HEK293 (cell line): ENCODE results near the gene RPAP3.

ENCODE experiments used
- CTCF ChIA-PET: fragments of 350-600 bp; formaldehyde crosslinking; extraction: SDS; loops from one replicate; lab custom pipeline; 2021; ENCODE audit warnings: antibody characterized with exemption; lab: Yijun Ruan, JAX
- POLR2A ChIA-PET: fragments of 300-600 bp; formaldehyde crosslinking; extraction: SDS; loops from one replicate; lab custom pipeline; 2020; ENCODE audit warnings: antibody characterized with exemption, inconsistent platforms; lab: Yijun Ruan, JAX
- H3K27ac ChIP-seq: fragments of 200-500 bp; sonication (Bioruptor generic); 2 replicates; pipeline ENCODE4 v1.5.1; 2014; ENCODE audit warnings: low read depth, low read length, control low read depth, inconsistent platforms; ENCODE audit errors: extremely low read depth
- H3K36me3 ChIP-seq, 2 experiments: fragments of 200-500 bp in 1 of 2; sonication (Bioruptor generic) in 1 of 2; 1 replicate in 1 of 2; 2 replicates in 1 of 2; pipeline ENCODE4 v1.5.1; 2014 to 2017; ENCODE audit warnings: inconsistent platforms in 2 of 2, low read length in 2 of 2; ENCODE audit not compliant: control insufficient read depth in 2 of 2, insufficient read depth in 1 of 2
- H3K4me1 ChIP-seq: fragments of 200-500 bp; sonication (Bioruptor generic); 2 replicates; pipeline ENCODE4 v1.5.1; 2014; ENCODE audit warnings: mild to moderate bottlenecking, low read length, inconsistent platforms; ENCODE audit not compliant: control insufficient read depth, insufficient read depth
- H3K4me3 ChIP-seq: 2 replicates; pipeline ENCODE4 v1.5.1; 2011; ENCODE audit warnings: low read depth, mild to moderate bottlenecking, control low read depth, low read length, moderate library complexity
- H3K9me3 ChIP-seq: fragments of 200-500 bp; sonication (Bioruptor generic); 2 replicates; pipeline ENCODE4 v1.5.1; 2014; ENCODE audit warnings: low read depth, low read length, inconsistent platforms; ENCODE audit not compliant: control insufficient read depth, insufficient read depth
- CTCF ChIP-seq: fragments of 450-650 bp; formaldehyde crosslinking; IDR thresholded peaks from 2 replicates; pipeline ENCODE4 v1.5.1; 2016; ENCODE audit warnings: missing biosample characterization, missing genetic modification characterization
- EGR2 ChIP-seq: fragments of 450-650 bp; formaldehyde crosslinking; IDR thresholded peaks from 2 replicates; pipeline ENCODE4 v1.5.1; 2016; ENCODE audit warnings: low read depth, missing biosample characterization, missing genetic modification characterization
- GLIS1 ChIP-seq: fragments of 450-650 bp; formaldehyde crosslinking; IDR thresholded peaks from 2 replicates; pipeline ENCODE4 v1.5.1; 2016; ENCODE audit warnings: missing biosample characterization, missing genetic modification characterization
- HOXD13 ChIP-seq: sonication (generic); formaldehyde crosslinking; IDR thresholded peaks from 2 replicates; pipeline ENCODE4 v1.8.0; 2022; ENCODE audit warnings: missing genetic modification reagents, borderline replicate concordance
- OVOL3 ChIP-seq: fragments of 450-650 bp; formaldehyde crosslinking; IDR thresholded peaks from 2 replicates; pipeline ENCODE4 v1.5.1; 2016; ENCODE audit warnings: missing biosample characterization, missing genetic modification characterization
- YY1 ChIP-seq: fragments of 450-650 bp; formaldehyde crosslinking; IDR thresholded peaks from 2 replicates; pipeline ENCODE4 v1.5.1; 2018; ENCODE audit warnings: missing biosample characterization, missing genetic modification characterization
- YY2 ChIP-seq: fragments of 450-650 bp; formaldehyde crosslinking; IDR thresholded peaks from 2 replicates; pipeline ENCODE4 v1.5.1; 2016; ENCODE audit warnings: missing biosample characterization, missing genetic modification characterization
- ZBTB17 ChIP-seq: fragments of 450-650 bp; formaldehyde crosslinking; IDR thresholded peaks from 2 replicates; pipeline ENCODE4 v1.5.1; 2016; ENCODE audit warnings: missing biosample characterization, missing genetic modification characterization
- ZEB2 ChIP-seq: fragments of 450-650 bp; formaldehyde crosslinking; IDR thresholded peaks from 2 replicates; pipeline ENCODE4 v1.5.1; 2016; ENCODE audit warnings: missing biosample characterization, missing genetic modification characterization
- ZFP41 ChIP-seq: fragments of 450-650 bp; formaldehyde crosslinking; IDR thresholded peaks from 2 replicates; pipeline ENCODE4 v1.5.1; 2016; ENCODE audit warnings: missing biosample characterization, missing genetic modification characterization, borderline replicate concordance
- ZNF114 ChIP-seq: fragments of 450-650 bp; formaldehyde crosslinking; IDR thresholded peaks from 2 replicates; pipeline ENCODE4 v1.5.0; 2017; ENCODE audit warnings: missing biosample characterization, missing genetic modification characterization
- ZNF121 ChIP-seq: fragments of 450-650 bp; formaldehyde crosslinking; IDR thresholded peaks from 2 replicates; pipeline ENCODE4 v1.5.1; 2016; ENCODE audit warnings: missing biosample characterization, missing genetic modification characterization
- ZNF184 ChIP-seq: fragments of 450-650 bp; IDR thresholded peaks from 2 replicates; pipeline ENCODE4 v1.5.1; 2018; ENCODE audit warnings: missing biosample characterization, mild to moderate bottlenecking, missing genetic modification characterization
- ZNF2 ChIP-seq: fragments of 450-650 bp; formaldehyde crosslinking; IDR thresholded peaks from 2 replicates; pipeline ENCODE4 v1.5.1; 2016; ENCODE audit warnings: missing biosample characterization, missing genetic modification characterization
- ZNF274 ChIP-seq, 2 experiments: fragments of 200-500 bp in 1 of 2; fragments of 450-650 bp in 1 of 2; sonication (Bioruptor generic) in 1 of 2; formaldehyde crosslinking in 1 of 2; IDR thresholded peaks; 2 replicates each; pipeline versions ENCODE4 v1.5.1 to v1.6.1; 2014 to 2016; ENCODE audit warnings: borderline replicate concordance in 1 of 2, inconsistent platforms in 1 of 2, low read length in 1 of 2, missing biosample characterization in 1 of 2, missing genetic modification characterization in 1 of 2
- ZNF341 ChIP-seq: fragments of 450-650 bp; formaldehyde crosslinking; IDR thresholded peaks from 2 replicates; pipeline ENCODE4; 2016; ENCODE audit warnings: low read depth, missing biosample characterization, missing genetic modification characterization
- ZNF398 ChIP-seq: fragments of 450-650 bp; formaldehyde crosslinking; IDR thresholded peaks from 2 replicates; pipeline ENCODE4 v1.5.1; 2017; ENCODE audit warnings: missing biosample characterization, missing genetic modification characterization
- ZNF544 ChIP-seq: fragments of 450-650 bp; formaldehyde crosslinking; IDR thresholded peaks from 2 replicates; pipeline ENCODE4 v1.5.0; 2017; ENCODE audit warnings: missing biosample characterization, missing genetic modification characterization
- ZNF555 ChIP-seq: fragments of 450-650 bp; formaldehyde crosslinking; conservative IDR thresholded peaks from 2 replicates; pipeline ENCODE4 v1.5.1; 2017; ENCODE audit warnings: missing biosample characterization, mild to moderate bottlenecking, missing genetic modification characterization, inconsistent platforms
- ZNF654 ChIP-seq: fragments of 450-650 bp; formaldehyde crosslinking; IDR thresholded peaks from 2 replicates; pipeline ENCODE4 v1.5.1; 2016; ENCODE audit warnings: low read depth, missing biosample characterization, missing genetic modification characterization
- TF ChIP-seq, protein P1 (sequence below): fragments of 450-650 bp; formaldehyde crosslinking; IDR thresholded peaks from 2 replicates; pipeline ENCODE4 v1.5.1; 2016; ENCODE audit warnings: missing biosample characterization, missing genetic modification characterization
- TF ChIP-seq, protein P2 (sequence below): fragments of 450-650 bp; formaldehyde crosslinking; IDR thresholded peaks from 2 replicates; pipeline ENCODE4 v1.5.1; 2016; ENCODE audit warnings: missing biosample characterization, missing genetic modification characterization

Gene RPAP3

GRCh38 chr12:47745485-47746041 lies 39.7 kb upstream of the RPAP3 start:
- TF ChIP-seq ZNF341 (peak; percentile 70), GLIS1 (tag by site-specific recombination) (0 out of 2 replicates have a peak, but pooled peaks have one; percentile 6), ZFP41 (tag by site-specific recombination) (no peak), EGR2 (tag by site-specific recombination) (peak; percentile 70), ZNF398 (tag by site-specific recombination) (no peak), ZNF555 (tag by site-specific recombination) (no peak)
- TF ChIP-seq, protein P1, sequence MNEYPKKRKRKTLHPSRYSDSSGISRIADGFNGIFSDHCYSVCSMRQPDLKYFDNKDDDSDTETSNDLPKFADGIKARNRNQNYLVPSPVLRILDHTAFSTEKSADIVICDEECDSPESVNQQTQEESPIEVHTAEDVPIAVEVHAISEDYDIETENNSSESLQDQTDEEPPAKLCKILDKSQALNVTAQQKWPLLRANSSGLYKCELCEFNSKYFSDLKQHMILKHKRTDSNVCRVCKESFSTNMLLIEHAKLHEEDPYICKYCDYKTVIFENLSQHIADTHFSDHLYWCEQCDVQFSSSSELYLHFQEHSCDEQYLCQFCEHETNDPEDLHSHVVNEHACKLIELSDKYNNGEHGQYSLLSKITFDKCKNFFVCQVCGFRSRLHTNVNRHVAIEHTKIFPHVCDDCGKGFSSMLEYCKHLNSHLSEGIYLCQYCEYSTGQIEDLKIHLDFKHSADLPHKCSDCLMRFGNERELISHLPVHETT (tag by site-specific recombination) = no peak
- POLR2A ChIA-PET = interaction anchor here (3.5 kb wide), 1 partner anchor 93 kb away, joined by 9 read pairs; no protein-coding TSS in a partner anchor
- CTCF ChIA-PET = interaction anchor here (0.7 to 13.5 kb wide), 8 partner anchors 9 to 204 kb away, joined by 4 to 784 read pairs (median 124); partner anchors contain the start of genes ENDOU, RAPGEF3 and SLC48A1
- no peak overlapping the region for H3K27ac ChIP-seq
- no peaks in the 10 kb centered on the region for H3K36me3 ChIP-seq
- H3K9me3 ChIP-seq = no peaks in the 10 kb centered on the region
- no peak overlapping the region for H3K4me3 ChIP-seq
- H3K4me1 ChIP-seq = no peaks in the 10 kb centered on the region

DNA sequence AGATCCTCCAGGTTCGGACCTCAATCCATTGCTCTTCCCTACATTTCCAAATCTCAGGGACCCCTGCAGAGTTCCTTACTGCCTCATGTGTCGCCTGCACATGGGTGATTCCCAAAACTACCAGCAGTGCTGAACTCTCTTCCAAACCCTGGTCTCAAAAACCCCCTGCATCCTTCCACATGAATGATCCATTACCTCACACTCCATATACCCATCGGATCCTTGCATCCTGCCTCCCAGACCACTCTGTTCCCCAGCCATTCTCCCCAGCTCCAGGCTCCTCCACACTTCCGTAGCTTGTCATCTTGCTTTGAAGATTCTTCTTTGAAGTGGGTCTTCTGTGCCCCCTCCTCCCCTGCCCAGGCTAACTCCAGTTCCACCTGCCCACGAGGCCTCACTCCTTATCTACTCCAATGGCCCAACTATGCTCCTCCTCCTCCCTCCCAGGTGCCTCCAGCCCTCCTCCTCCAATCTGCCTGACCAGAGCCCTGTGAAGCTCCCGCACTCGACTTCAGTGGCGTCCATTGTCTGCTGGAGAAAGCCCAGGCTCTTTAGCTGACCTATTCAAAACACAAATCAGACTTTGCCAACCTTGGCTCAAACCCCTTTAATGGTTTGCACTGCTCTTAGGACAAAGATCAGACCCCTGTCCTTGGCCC lies 39.1 kb upstream of the RPAP3 start:
- POLR2A ChIA-PET = interaction anchor here (1.1 to 4.0 kb wide), 3 partner anchors 23 to 94 kb away, joined by 3 to 34 read pairs (median 9); no protein-coding TSS in a partner anchor
- Histone ChIP-seq H3K4me3 (no peak overlapping the region), H3K9me3 (no peaks in the 10 kb centered on the region), H3K36me3 (no peaks in the 10 kb centered on the region), H3K27ac (no peak overlapping the region), H3K4me1 (no peaks in the 10 kb centered on the region)
- CTCF ChIA-PET = interaction anchor here (0.6 to 13.5 kb wide), 12 partner anchors 9 to 205 kb away, joined by 3 to 784 read pairs (median 6); partner anchors contain the start of genes ENDOU, RAPGEF3 and SLC48A1
- TF ChIP-seq ZBTB17 (tag by site-specific recombination) = peak; percentile 58
- TF ChIP-seq EGR2 (tag by site-specific recombination) = peak; percentile 62
- TF ChIP-seq, protein P2, sequence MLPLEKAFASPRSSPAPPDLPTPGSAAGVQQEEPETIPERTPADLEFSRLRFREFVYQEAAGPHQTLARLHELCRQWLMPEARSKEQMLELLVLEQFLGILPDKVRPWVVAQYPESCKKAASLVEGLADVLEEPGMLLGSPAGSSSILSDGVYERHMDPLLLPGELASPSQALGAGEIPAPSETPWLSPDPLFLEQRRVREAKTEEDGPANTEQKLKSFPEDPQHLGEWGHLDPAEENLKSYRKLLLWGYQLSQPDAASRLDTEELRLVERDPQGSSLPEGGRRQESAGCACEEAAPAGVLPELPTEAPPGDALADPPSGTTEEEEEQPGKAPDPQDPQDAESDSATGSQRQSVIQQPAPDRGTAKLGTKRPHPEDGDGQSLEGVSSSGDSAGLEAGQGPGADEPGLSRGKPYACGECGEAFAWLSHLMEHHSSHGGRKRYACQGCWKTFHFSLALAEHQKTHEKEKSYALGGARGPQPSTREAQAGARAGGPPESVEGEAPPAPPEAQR = no peak

DNA sequence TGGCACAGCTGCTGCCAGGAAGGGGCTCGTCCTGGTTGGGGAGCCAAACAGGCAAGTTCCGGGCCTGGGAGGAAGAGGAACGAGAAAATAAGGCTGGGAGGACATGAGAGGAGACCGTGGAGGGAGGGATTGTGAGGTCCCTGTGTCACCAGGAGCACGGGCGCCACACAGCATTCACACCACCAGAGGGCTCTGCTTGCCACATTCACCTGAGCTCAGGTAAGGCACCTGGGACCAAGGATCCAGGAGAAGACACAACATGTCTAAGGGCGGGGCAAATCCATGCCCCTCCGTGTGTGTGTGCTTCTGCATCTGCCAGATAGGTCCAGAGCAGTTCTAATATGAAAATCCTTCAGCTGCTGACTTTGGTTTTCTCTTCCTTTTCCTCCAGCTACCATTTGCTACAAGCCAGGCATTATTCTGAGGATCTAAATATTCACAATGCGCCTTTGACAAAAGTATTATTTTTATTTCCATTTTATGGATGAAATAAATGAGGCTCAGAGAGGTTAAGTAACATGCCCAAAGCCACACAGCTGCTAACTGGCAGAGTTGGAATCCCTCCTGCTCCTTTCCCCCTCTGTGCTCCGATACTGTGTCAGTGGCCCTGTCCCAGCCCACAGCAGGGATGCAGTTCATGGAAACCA lies 38.3 kb upstream of the RPAP3 start:
- Histone ChIP-seq H3K4me3 (no peak overlapping the region), H3K4me1 (no peaks in the 10 kb centered on the region), H3K9me3 (no peaks in the 10 kb centered on the region), H3K36me3 (no peaks in the 10 kb centered on the region), H3K27ac (no peak overlapping the region)
- ChIA-PET CTCF (interaction anchor here (0.6 to 13.5 kb wide), 22 partner anchors 8 to 457 kb away, joined by 3 to 784 read pairs (median 4); partner anchors contain the start of genes ENDOU, HDAC7, RAPGEF3 and SLC48A1), POLR2A (interaction anchor here (1.1 to 4.0 kb wide), 4 partner anchors 23 to 161 kb away, joined by 3 to 34 read pairs (median 6); partner anchors contain the start of gene VDR)
- TF ChIP-seq ZNF114 (tag by site-specific recombination) (no peak), ZNF121 (tag by site-specific recombination) (no peak), ZNF184 (tag by site-specific recombination) (no peak), ZNF274 (IDR thresholded peaks at IDR 0.05; ENCODE audit: low read length) (no peak), ZNF274 (tag by site-specific recombination; IDR thresholded peaks at IDR 0.05; ENCODE audit: borderline replicate concordance) (no peak), ZNF2 (tag by site-specific recombination) (peak; percentile 92), OVOL3 (tag by site-specific recombination) (no peak), YY2 (tag by site-specific recombination) (no peak), ZNF654 (tag by site-specific recombination) (peak; percentile 56), YY1 (no peak), HOXD13 (CRISPR knock-in tag) (no peak), CTCF (peak; percentile 51; the same call in 1 of the 2 replicates), ZEB2 (tag by site-specific recombination) (peak; percentile 93), ZNF544 (tag by site-specific recombination) (no peak)
